AG04450 (cell line): ENCODE data around the gene NUDT9. TPM values are rescaled to one million over a fixed set of nuclear protein-coding genes. Genes with fewer than 3 reads are reported as not detected.
"Not testable (repeated sequence)": the region's sequence is repeated elsewhere in the genome, so short reads cannot be mapped to it uniquely, and the experiment has no call there.

Experiments used
- CTCF ChIA-PET: fragments of 300-600, 350-600 bp; formaldehyde crosslinking; extraction: SDS; loops from one replicate; lab custom pipeline; 2022; ENCODE audit warnings: antibody characterized with exemption, inconsistent platforms; lab: Charles Lee
- POLR2A ChIA-PET: fragments of 350-600 bp; formaldehyde crosslinking; extraction: SDS; loops from one replicate; lab custom pipeline; 2021; ENCODE audit warnings: antibody characterized with exemption, inconsistent platforms; lab: Yijun Ruan, JAX
- DNase-seq: peaks from one replicate; pipeline ENCODE4 v3.0.0-alpha.2; 2011; ENCODE audit warnings: low read depth, low spot score
- H3K27ac ChIP-seq: one replicate; pipeline ENCODE4 v1.5.1; 2012; ENCODE audit warnings: low read depth, low read length, control low read depth
- H3K27me3 ChIP-seq: one replicate; pipeline ENCODE4 v1.6.0; 2012; ENCODE audit warnings: low read length; ENCODE audit not compliant: control insufficient read depth, insufficient read depth
- H3K4me3 ChIP-seq: 2 replicates; pipeline ENCODE4 v1.5.1; 2011; ENCODE audit warnings: mild to moderate bottlenecking, low read depth, low read length, control low read depth
- H3K9me3 ChIP-seq: 2 replicates; pipeline ENCODE4 v1.5.1; 2012; ENCODE audit warnings: low read length; ENCODE audit not compliant: control insufficient read depth, insufficient read depth
- polyA plus RNA-seq: library from polyadenylated mRNA; depleted of rRNA; stranded (reverse); fragments of >200 nt; gene quantifications from 2 replicates; pipeline ENCODE4 v1.2.3, GENCODE V29; 2011
- TF ChIP-seq, protein P1 (sequence below): IDR thresholded peaks from 2 replicates; pipeline ENCODE4 v1.5.1; 2011; ENCODE audit warnings: low read depth, low read length, control low read depth, inconsistent platforms

The NUDT9 gene
- polyA plus RNA-seq, 1 experiment: 31.4 TPM

DNA sequence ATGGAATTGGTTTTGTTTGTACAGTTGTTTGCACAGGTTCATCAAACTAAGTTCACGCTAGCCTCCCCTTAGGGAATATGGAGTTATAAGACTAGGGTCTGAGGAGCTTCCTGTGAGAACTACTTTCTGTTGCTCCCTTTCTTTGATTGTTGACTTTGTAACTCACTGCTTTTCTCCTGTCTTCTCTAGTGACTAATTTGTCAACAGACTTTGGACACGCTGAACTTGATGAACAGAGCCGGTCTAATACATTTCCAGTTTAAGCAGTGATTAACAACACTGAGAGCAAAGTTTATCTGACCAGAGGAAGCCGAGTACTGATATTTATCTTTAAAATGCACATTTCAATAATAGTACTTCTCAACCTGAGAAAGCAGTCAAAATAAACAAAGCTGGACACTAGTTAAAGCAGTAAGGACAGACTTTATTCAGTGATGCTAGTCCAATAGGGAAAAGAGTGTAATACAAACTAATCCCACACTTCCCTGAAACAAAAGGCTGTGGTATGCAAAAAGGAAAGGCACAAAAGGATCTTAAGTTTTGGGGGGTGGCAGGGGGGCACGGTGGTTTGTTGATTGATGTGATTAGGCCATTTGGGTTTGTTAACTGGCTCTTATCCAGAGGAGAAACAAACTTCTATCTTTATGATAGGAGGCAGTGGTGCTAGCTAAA is 2.7 kb upstream of the NUDT9 start:
- no peaks in the 10 kb centered on the region; the same call in 1 of the 2 replicates for H3K9me3 ChIP-seq
- ChIA-PET POLR2A (no interaction called here), CTCF (interaction anchor here (0.8 to 1.4 kb wide), 3 partner anchors 44 to 269 kb away, joined by 3 to 6 read pairs (median 3); no protein-coding TSS in a partner anchor)
- H3K27ac ChIP-seq: no peak overlapping the region
- TF ChIP-seq, protein P1, sequence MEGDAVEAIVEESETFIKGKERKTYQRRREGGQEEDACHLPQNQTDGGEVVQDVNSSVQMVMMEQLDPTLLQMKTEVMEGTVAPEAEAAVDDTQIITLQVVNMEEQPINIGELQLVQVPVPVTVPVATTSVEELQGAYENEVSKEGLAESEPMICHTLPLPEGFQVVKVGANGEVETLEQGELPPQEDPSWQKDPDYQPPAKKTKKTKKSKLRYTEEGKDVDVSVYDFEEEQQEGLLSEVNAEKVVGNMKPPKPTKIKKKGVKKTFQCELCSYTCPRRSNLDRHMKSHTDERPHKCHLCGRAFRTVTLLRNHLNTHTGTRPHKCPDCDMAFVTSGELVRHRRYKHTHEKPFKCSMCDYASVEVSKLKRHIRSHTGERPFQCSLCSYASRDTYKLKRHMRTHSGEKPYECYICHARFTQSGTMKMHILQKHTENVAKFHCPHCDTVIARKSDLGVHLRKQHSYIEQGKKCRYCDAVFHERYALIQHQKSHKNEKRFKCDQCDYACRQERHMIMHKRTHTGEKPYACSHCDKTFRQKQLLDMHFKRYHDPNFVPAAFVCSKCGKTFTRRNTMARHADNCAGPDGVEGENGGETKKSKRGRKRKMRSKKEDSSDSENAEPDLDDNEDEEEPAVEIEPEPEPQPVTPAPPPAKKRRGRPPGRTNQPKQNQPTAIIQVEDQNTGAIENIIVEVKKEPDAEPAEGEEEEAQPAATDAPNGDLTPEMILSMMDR: no peak
- H3K27me3 ChIP-seq: no peaks in the 10 kb centered on the region
- DNase-seq: no peak
- H3K4me3 ChIP-seq: no peak overlapping the region

DNA sequence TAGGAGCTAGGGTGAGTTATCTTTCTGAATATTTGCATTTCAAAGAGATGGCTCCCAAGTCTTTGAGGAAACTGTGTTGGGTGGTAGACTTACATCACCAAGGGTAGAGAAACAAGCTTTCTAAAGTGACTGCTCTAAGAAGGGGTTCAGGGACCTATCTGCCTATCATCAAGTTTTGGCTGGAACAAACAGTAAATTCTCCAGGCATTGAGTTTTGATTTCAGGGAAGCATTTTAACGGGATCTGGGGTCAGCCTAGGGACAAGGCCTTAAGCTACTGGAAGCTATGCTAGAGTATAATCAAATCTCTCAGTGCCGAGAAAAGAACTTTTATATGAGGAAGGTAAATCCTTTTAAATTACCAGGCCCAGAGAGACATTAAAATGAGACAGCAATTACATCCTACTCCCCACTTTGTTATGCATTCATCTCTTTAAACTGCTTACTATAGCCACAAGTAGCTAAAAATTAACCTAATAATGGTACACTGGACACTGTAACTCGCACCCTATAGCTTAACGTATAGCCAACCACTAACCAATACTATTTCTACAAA is 2.0 kb upstream of the NUDT9 start:
- Histone ChIP-seq H3K27ac (no peak overlapping the region), H3K9me3 (no peaks in the 10 kb centered on the region; the same call in 1 of the 2 replicates), H3K4me3 (no peak overlapping the region), H3K27me3 (no peaks in the 10 kb centered on the region)
- ChIA-PET CTCF (interaction anchor here (0.6 to 1.4 kb wide), 5 partner anchors 15 to 486 kb away, joined by 3 to 6 read pairs (median 3); no protein-coding TSS in a partner anchor), POLR2A (no interaction called here)
- TF ChIP-seq, protein P1: no peak
- no peak for DNase-seq

DNA sequence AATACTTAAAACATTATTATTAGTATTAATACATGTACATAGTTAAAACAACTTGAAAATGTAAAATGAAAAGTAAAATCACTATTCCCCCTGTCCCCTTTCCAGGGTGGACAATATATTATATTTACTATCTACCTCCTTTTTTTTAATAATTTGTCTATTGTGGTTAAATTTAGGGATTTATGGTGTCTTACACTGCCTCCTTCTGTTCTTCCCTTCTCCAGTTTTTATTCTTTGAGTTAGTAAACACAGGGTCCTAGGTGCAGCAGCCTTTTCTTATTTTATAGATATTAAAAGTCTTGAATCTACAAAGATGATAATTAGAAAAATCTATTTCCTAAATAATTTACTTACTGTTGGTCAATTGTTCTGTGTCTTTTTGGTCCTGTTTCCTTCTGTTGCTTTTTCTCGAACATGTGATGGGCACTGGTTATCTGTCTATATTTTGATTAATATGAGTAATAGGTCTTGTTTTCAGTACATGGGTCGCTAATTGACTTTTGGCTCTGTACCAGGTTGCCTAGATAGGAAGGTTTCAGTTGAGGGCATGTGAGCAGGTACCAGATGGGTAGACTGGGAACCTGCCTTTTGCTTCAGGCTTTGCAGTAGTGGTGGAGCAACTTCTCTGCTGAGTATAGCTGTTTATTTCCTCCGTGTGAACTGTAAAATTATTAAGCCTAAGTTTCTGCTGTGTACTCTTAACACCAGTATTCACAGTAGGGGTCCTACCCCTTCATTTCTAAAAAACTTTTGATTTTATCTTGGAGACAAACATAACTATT is 1.1 kb downstream of the NUDT9 start:
- H3K27ac ChIP-seq: no peak overlapping the region
- H3K4me3 ChIP-seq: peak overlapping the region; percentile 98
- ChIA-PET CTCF (interaction anchor here (0.6 to 1.6 kb wide), 4 partner anchors 32 to 54 kb away, joined by 3 to 7 read pairs (median 4); partner anchors contain the start of gene HSD17B11), POLR2A (interaction anchor here (0.8 to 1.5 kb wide), 3 partner anchors 32 to 48 kb away, joined by 3 to 27 read pairs (median 4); partner anchors contain the start of gene HSD17B11)
- no peaks in the 10 kb centered on the region for H3K27me3 ChIP-seq
- H3K9me3 ChIP-seq: no peaks in the 10 kb centered on the region; the same call in 1 of the 2 replicates
- no peak for DNase-seq
- TF ChIP-seq, protein P1: 0 out of 2 replicates have a peak, but pooled peaks have one; percentile 17

DNA sequence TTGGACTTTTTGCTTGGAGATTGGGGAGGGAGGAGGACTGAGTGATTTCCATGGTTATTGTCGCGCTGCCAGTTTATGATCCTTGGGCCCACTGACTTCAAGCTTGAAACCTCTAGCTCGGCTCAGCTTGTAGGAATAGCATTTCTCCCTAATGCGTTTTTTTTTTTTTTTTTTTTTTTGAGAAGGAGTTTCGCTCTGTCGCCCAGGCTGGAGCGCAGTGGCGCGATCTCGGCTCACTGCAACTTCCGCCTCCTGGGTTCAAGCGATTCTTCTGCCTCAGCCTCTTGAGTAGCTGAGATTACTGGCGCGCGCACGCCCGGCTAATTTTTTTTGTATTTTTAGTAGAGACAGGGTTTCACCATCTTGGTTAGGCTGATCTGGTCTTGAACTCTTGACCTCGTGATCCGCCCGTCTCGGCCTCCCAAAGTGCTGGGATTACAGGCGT is 1.7 kb downstream of the NUDT9 start:
- CTCF ChIA-PET: interaction anchor here (0.6 to 1.6 kb wide), 4 partner anchors 33 to 378 kb away, joined by 3 to 7 read pairs (median 3); partner anchors contain the start of gene HSD17B11
- H3K4me3 ChIP-seq: peak overlapping the region; percentile 98
- POLR2A ChIA-PET, H3K9me3 ChIP-seq, H3K27me3 ChIP-seq, DNase-seq, H3K27ac ChIP-seq: not testable (repeated sequence)

DNA sequence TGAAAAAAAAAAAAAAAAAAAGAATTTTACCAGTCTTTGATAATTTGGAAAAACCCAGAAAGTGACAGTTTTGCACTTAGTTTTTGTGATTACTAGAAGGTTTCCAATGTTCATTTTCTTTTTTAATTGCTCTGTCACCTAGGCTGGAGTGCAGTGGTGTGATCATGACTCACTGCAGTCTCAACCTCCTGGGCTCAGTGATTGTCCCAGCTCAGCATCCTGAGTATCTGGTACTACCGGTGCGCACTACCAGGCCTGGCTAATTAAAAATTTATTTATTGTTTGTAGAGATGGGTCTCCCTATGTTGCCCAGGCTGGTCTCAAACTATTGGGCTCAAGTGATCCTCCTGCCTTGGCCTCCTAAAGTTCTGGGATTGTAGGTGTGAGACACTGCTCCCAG is 3.3 kb downstream of the NUDT9 start:
- H3K4me3 ChIP-seq: no peak overlapping the region
- DNase-seq: no peak
- ChIA-PET CTCF (interaction anchor here (0.7 to 0.9 kb wide), 2 partner anchors 35 to 1090 kb away, joined by 3 to 4 read pairs; partner anchors contain the start of gene HSD17B11), POLR2A (interaction anchor here (0.7 kb wide), 1 partner anchor 159 kb away, joined by 7 read pairs; no protein-coding TSS in a partner anchor)
- H3K9me3 ChIP-seq: no peaks in the 10 kb centered on the region; the same call in 1 of the 2 replicates
- TF ChIP-seq, protein P1: no peak
- no peak overlapping the region for H3K27ac ChIP-seq
- no peaks in the 10 kb centered on the region for H3K27me3 ChIP-seq
